WERI-Rb-1 (cell line): Measurements from ENCODE around the gene GINM1.

Source experiments
- DNase-seq: peaks from one replicate; pipeline ENCODE4 v3.0.0-alpha.2; 2020
- H3K27ac ChIP-seq: fragments of 250-450 bp; sonication (Bioruptor Pico); 2 replicates; pipeline ENCODE4 v1.5.1; 2020; ENCODE audit warnings: mild to moderate bottlenecking, moderate library complexity
- H3K27me3 ChIP-seq: fragments of 250-450 bp; sonication (Bioruptor Pico); 2 replicates; pipeline ENCODE4 v1.5.1; 2021; ENCODE audit warnings: mild to moderate bottlenecking, low read depth, moderate library complexity; ENCODE audit not compliant: insufficient read depth, severe bottlenecking
- H3K36me3 ChIP-seq: fragments of 250-450 bp; sonication (Bioruptor Pico); 2 replicates; pipeline ENCODE4 v1.5.1; 2020; ENCODE audit warnings: mild to moderate bottlenecking, moderate library complexity
- H3K4me3 ChIP-seq: 2 replicates; pipeline ENCODE4 v1.5.1; 2011; ENCODE audit warnings: low read depth, mild to moderate bottlenecking, control low read depth, low read length
- H3K9me3 ChIP-seq: fragments of 250-450 bp; sonication (Bioruptor Pico); 2 replicates; pipeline ENCODE4 v1.5.1; 2021; ENCODE audit warnings: mild to moderate bottlenecking, moderate library complexity; ENCODE audit not compliant: severe bottlenecking
- TF ChIP-seq, protein P1 (sequence below): IDR thresholded peaks from 2 replicates; pipeline ENCODE4 v1.5.1; 2011; ENCODE audit warnings: low read depth, mild to moderate bottlenecking, control low read depth, inconsistent platforms, low read length

GINM1 gene, protein sequence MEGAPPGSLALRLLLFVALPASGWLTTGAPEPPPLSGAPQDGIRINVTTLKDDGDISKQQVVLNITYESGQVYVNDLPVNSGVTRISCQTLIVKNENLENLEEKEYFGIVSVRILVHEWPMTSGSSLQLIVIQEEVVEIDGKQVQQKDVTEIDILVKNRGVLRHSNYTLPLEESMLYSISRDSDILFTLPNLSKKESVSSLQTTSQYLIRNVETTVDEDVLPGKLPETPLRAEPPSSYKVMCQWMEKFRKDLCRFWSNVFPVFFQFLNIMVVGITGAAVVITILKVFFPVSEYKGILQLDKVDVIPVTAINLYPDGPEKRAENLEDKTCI

DNA sequence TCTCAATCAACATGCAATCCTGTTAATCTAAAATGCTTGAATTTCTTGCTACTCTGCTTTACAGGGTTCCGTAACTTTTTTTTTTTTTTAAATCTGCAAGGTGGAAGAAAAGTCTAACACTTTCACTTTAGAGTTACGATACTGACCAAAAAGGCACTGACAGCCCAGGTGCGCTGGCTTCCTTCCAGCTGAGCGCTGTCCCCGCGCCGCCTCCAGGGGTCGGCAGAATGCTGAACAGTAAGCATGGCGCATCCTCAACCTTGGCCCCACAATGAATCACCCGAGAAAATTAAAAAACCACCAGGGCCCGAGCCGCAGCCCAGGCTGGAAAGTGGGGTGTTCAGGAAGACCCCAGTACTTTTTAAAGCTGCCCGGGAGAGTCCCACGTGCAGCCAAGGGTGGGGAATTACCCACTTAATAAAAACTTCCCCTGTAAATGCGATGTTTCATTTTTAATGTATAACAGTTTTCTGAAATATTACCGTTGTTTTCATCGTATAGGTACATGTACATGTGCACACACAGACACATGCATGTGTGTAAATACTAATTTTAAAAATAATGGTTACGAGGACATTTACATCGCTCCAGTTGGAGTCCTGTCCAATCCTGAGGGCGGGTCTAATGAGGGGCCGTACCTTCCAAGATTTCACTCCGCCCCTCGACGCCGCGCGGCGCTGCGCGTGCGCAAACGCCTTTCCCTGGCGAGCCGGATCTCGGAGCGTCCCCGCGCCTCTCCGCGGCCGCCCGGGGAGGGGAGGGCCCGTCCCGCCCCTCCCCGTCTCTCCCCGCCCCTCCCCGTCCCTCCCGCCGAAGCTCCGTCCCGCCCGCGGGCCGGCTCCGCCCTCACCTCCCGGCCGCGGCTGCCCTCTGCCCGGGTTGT is at the start of gene GINM1:
GINM1 (plus strand) TSS at position 849 of the 883 bp plus-strand sequence. CDS start 40 bp downstream, outside the sequence.
- peak within 1 kb of the TSS; percentile 88 for H3K27ac ChIP-seq
- peaks cover 2% of the 10 kb centered on the region; the same call in 1 of the 2 replicates for H3K36me3 ChIP-seq
- H3K9me3 ChIP-seq = no peaks in the 10 kb centered on the region
- DNase-seq = peak; percentile 95
- TF ChIP-seq, protein P1, sequence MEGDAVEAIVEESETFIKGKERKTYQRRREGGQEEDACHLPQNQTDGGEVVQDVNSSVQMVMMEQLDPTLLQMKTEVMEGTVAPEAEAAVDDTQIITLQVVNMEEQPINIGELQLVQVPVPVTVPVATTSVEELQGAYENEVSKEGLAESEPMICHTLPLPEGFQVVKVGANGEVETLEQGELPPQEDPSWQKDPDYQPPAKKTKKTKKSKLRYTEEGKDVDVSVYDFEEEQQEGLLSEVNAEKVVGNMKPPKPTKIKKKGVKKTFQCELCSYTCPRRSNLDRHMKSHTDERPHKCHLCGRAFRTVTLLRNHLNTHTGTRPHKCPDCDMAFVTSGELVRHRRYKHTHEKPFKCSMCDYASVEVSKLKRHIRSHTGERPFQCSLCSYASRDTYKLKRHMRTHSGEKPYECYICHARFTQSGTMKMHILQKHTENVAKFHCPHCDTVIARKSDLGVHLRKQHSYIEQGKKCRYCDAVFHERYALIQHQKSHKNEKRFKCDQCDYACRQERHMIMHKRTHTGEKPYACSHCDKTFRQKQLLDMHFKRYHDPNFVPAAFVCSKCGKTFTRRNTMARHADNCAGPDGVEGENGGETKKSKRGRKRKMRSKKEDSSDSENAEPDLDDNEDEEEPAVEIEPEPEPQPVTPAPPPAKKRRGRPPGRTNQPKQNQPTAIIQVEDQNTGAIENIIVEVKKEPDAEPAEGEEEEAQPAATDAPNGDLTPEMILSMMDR = peak; percentile 79
- no peaks in the 10 kb centered on the region for H3K27me3 ChIP-seq
- peak within 1 kb of the TSS; percentile 93 for H3K4me3 ChIP-seq

DNA sequence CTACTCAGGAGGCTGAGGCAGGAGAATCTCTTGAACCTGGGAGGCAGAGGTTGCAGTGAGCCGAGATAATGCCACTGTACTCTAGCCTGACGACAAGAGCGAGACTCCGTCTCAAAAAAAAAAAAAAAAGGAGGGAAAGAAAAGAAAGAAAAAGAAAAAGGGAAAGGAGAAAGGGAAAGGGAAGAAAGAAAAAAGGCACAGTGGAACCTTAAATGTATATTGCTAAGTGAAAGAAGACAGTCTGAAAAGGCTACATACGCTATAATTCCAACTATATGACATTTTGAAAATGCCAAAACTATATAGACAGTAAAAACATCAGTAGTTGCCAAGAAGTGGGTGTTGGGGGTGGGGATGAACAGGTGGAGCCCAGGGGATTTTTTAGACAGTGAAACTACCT is 36.5 kb upstream of the GINM1 start:
- DNase-seq = no peak
- H3K36me3 ChIP-seq = peaks cover 73% of the 10 kb centered on the region
- H3K27ac ChIP-seq = no peak overlapping the region
- no peaks in the 10 kb centered on the region for H3K27me3 ChIP-seq
- TF ChIP-seq, protein P1 = no peak
- H3K4me3 ChIP-seq = no peak overlapping the region
- H3K9me3 ChIP-seq = no peaks in the 10 kb centered on the region

DNA sequence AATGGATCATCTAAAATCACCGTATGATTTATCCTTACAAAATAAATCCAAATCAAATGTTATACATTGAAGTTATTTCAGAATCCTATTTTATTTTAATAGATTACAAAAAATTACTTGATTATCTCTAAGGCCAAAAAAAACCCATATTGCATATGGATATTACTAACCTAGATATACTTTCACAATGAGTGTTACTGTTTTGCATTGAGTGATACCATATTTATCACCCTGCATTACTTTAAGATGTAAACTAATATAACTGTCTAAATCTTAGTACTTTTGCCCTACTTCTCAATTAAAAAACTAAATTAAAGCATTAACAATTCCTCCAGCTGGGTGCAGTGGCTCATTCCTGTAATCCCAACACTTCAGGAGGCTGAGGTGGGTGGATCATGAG is 31.4 kb upstream of the GINM1 start:
- TF ChIP-seq, protein P1 = no peak
- Histone ChIP-seq H3K4me3 (no peak overlapping the region), H3K36me3 (peaks cover 81% of the 10 kb centered on the region), H3K27ac (no peak overlapping the region), H3K9me3 (no peaks in the 10 kb centered on the region), H3K27me3 (no peaks in the 10 kb centered on the region)
- no peak for DNase-seq

DNA sequence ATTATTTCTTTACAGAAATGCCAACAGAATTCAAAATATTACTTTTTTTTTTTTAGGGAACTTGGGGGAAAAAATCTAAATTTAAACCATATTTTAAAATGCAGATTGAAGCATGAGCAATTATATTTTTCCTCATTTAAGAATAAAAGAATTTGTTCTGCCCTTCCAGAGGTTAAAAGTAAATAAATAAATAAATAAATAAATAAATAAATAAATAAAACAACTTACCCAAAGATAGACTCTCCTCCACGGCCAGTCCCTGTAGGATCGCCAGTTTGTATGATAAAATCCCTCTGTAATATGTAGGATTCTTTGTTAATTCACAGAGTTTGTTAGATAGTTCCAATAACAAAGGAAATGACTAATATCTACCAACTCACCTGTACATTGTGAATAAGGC is 25.0 kb upstream of the GINM1 start:
- H3K27ac ChIP-seq = no peak overlapping the region
- no peak for DNase-seq
- H3K9me3 ChIP-seq = no peaks in the 10 kb centered on the region
- no peak overlapping the region for H3K4me3 ChIP-seq
- H3K36me3 ChIP-seq = peaks cover 49% of the 10 kb centered on the region
- TF ChIP-seq, protein P1 = no peak
- H3K27me3 ChIP-seq = no peaks in the 10 kb centered on the region

DNA sequence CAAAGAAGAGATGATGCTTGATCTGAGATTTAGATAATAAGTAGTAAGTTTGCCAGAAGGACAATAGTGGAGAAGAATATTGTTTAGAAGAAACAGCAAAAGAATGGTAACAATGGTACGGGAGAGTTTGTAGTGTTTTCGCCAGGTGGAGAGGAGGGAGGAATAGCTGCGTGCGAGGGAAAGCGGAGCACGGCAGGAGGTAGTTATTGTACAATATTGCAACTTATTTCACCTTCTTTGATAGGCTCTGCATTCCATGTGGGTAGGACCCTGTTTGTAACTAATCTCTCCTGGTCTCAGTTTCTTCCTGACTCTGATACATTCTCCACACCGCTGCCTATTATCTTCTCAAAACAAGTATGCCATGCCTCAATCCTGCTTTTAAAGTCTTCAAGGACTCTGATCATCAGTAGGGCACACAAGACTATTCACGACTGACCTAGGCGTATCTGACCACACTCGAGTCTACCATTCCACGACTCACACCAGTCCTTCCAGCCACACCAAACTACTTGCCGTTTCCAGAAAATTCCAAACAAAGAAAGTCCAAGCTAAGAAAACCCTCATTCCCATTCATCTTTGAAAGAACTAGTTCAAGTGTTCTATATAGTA is 21.4 kb upstream of the GINM1 start:
- H3K27ac ChIP-seq = peak overlapping the region; percentile 91; the same call in 1 of the 2 replicates
- TF ChIP-seq, protein P1 = no peak

More for the DNA sequence above, 21.4 kb upstream of the GINM1 start:
- H3K36me3 ChIP-seq = peaks cover 19% of the 10 kb centered on the region
- DNase-seq = no peak
- peak overlapping the region; percentile 93 for H3K4me3 ChIP-seq
- no peaks in the 10 kb centered on the region for H3K27me3 ChIP-seq
- H3K9me3 ChIP-seq = no peaks in the 10 kb centered on the region
